Stimulated activated CD4-positive, alpha-beta T cell treated with anti-CD3 and anti-CD28 coated beads, Interleukin-4, amount 100 ng/mL, for 4 hours (primary cell): ENCODE results near the gene AGAP1.
"Not testable (repeated sequence)": the region's sequence is repeated elsewhere in the genome, so short reads cannot be mapped to it uniquely, and the experiment has no call there.

Experiments
- DNase-seq, 2 experiments: peaks; one replicate each; pipeline ENCODE4 v3.0.0-alpha.2; 2020

AGAP1 gene

DNA sequence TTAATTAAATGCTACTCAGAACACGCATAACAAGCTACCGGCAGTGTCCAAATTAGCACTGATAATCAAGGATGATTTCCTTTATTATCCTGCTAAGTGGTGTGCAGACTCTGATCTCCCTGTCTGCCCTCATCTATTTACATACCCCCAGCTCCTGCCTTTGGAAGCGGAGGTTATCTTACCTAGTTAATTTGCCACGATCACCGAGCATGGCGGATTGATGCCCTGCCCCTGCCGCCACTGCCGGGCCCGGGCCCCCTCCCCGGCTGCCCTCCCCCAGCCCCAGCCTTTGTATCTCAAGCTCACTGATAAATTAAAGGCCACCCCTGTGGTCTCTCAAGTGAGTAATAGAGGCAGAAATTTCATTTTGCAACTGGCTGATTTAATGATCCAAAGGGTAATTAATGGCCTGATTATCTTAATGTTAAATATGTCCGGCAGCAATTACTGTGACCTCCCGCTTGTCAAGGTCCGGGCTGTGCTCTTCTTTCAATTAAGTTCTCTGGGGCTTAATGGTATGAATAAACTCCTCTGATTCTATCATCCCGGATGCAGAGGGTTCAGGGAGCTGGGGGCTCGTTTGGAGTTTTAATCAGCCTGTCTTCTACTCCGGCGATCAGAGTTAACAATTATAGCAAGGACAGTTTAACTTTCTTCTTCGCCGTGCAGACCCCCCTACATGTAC lies 560.9 kb downstream of the AGAP1 start:
- DNase-seq = no peak

DNA sequence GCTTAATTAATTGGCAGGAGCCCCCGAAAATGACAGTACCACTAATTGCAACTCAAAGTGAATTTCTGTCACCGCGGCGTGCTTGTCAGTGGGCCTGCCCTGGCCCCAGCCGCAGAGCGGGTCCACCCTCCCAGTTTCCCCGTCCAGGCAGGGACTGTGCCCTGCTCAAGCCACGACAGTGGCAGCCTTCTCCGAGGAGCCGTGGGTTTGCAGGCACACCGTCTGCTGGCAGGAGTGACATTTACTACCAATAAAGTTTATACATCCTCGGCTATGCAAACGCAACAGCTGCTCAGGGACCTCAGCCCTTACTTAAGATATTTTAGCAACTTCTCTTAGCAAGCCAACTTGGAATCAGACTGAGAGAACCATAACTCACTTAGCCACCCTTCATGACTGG lies 561.6 kb downstream of the AGAP1 start:
- DNase-seq = no peak

DNA sequence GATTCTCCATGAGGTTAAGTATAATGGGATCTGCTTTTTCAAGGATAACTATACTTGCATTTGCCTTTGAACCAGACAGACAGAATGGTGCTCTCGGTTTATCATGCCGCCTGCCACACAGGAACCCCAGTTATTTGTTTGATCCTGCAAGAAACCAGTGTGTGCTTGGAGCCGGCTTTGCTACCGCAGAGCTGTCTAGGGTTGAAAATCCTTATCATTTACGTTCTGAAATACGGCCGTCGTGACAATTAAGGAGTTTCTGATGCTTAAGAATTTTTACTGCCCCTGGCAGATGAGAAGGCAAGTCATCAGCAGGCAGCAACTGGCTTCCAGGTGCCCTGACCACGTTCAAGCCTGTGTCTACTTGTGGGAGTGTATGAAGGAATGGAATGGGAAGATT lies 562.3 kb downstream of the AGAP1 start:
- DNase-seq = no peak

DNA sequence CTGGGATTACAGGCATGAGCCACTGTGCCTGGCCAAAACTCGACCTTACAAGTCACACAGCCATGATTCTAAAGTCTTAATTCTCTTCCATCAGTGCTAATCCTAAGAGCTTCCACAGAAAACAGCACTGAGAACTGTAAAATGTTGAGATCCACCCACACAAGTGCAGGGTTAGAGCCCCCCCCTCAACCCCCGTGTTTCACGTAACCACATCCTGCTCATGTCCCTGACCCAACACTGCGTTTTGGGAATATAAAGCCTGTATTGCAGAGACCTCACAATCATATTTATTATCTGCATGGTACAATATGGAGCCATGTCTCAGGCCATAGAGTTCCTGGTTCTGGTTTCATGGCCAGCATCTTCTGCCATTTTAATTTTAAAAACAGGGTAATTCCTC lies 563.5 kb downstream of the AGAP1 start:
- no peak for DNase-seq

DNA sequence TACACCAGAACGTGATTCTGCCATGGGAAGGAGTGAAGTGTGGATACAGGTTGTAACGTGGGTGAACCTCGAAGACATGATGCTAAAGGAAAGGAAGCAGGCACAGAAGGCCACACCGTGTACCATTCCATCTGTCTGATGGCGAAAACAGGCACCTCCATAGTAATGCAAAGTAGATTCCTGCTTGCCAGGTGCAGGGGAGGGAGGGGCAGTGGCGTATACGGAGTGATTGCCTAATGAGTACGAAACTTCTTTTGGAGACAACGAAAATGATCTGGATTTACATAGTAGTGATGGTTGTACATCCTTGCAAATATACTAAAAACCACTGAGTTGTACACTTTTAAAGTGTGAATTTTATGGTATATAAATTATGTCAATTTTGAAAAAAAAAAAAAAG lies 567.7 kb downstream of the AGAP1 start:
- no peak for DNase-seq

DNA sequence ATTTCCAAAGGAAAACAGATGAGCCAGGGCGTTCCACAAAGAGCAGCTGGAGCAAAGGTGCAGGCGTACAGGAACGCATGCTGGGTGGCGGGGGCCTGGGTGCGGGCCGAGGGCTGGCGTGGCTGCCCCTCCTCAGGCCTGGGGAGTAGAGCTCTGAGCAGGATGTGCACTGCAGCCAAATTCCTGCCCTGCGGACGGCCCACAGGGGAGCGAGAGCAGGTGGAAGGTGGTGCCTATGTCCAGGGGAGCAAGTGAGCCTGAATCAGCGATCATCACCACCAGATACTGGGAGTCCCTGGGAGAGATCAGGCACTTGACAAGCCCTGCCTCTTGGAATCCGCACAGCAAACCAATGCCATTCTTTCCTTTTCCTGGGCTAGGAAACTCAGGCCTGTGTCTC lies 568.1 kb downstream of the AGAP1 start:
- DNase-seq = no peak

DNA sequence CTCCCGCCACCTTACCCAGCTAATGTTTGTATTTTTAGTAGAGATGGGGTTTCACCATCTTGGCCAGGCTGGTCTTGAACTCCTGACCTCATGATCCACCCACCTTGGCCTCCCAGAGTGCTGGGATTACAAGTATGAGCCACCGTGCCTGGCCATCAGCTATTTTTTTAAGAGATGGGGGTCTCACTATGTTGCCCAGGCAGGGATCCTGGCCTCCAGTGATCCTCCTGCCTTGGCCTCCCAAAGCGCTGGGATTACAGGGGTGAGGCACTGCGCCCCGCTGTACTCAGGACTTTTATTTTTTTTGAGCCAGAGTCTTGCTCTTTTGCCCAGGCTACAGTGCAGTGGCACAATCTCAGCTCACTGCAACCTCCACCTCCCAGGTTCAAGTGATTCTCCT lies 569.0 kb downstream of the AGAP1 start:
- DNase-seq = not testable (repeated sequence)

DNA sequence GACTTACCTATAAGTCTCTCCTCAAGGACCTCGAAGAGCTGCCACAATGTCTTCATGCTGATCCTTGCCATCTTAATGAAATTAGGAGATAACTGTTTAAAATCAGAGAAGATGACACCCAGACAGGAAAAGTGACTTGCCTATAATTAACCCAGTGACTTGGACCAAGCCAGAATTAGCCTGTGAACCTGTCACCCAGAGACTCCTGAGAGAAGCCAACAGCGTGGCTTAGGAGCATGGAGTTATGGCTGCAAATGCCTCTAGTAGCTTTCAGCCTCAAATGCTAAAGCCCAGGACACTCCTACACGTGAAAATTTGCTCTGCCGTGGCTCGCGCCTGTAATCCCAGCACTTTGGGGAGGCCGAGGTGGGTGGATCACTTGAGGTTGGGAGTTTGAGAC lies 570.2 kb downstream of the AGAP1 start:
- DNase-seq = no peak

DNA sequence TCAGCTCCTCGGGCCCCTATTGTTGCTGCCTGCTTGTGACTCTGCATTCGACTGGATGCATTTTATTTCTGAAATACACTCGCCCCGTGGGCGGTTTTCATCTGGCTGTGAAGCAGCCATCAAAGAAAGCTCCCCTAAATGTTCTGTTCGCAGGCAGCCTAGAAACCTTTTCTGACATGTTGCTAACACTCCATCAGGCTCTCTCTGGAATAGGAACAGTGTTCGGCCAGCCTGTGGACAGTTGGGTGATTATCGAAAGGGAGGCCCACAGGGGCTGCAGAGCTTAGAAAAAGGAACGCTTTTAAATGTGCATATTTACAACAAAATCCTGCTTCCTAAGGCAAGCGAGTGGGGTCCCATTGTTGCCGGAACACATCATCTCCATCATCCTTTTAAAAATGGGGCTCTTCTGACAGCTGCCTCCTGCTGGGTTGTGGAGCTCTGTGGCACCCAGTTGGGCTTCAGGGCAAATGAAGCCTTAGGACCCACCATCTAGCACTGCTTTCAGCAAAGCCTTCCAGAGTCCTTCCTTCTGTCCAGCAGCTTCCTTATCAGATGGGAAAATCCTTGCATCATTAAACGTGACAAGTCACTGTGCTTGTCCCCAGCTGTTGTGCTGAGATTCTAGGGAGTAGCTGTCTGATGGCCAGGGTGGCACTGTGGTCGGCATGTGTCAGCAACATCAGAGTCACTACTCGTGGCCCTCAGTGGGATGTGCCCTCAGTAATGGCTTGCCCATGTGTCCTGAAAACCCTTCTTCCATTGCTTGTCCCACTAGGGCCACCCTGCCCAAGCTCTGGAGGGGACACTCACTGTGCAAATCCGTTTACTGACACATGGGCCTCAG lies 571.7 kb downstream of the AGAP1 start:
- no peak for DNase-seq

DNA sequence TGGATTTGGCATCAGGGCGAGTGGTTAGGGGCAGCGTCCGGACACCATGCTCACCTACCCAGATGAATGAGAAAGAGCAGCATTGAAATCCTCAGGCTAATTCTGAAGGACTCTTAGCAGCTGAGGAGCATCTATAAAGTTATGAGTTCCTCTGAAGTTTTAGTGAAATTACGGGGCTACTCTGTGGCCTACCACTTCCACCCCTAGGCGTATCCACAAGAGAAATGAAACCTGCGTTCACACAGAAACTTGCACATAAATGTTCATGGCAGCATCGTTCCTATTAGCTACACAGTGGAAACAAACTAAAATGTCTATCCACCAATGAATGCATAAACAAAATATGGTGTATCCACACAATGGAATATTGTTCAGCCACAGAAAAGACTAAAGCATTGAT lies 576.4 kb downstream of the AGAP1 start:
- no peak for DNase-seq

DNA sequence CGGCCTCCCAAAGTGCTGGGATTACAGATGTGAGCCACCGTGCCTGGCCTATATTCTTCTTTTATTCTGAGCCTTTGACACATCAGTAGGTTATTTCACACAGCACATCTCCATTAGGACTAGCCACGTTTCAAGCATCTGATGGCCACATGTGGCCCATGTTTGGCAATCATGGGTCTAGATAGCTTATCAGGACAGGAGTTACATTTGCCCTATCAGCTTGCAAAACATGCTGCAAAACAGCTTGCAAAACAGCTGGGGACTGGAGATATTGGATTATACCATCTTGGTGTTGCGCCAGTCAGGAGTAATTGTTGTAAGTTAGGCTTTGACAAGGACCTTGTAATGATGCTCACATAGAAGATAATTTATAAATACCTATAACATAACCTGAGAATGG lies 579.4 kb downstream of the AGAP1 start:
- DNase-seq = no peak

DNA sequence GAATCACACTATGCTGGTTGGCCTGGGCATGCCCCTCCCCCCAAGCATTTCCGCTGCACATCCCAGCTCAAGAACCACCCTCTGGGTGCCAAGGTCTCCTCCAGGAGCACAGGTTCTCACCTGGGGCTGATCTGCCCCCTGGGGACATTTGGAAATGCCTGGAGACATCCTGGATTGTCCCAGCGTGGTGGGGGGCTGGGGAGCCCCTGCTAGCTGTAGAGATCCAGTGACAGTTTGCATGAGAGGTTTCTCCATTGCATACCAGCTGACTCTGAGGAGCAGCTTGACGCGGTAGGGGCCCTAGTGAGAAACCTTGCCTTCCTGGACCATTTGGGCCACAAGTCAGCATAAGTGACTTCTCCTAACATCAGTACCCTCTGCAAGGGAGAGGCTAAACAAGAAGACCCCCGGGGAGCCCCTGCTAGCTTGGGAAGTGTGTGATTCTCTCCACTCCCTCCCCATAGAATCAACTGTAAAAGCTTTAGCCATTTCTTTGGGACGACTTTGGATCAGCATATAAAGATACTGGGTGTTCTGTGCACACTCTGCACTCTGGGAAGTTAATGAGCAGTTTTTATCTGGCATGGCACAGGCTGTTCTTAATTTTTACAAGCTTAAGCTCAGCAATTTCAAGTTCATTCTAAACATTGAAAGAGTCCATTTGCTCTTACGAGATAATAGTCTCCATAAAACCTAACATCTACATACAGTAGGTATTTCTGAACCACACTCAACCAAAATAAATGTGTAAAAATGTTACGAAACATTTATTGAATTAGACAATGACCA lies 580.2 kb downstream of the AGAP1 start:
- no peak for DNase-seq

DNA sequence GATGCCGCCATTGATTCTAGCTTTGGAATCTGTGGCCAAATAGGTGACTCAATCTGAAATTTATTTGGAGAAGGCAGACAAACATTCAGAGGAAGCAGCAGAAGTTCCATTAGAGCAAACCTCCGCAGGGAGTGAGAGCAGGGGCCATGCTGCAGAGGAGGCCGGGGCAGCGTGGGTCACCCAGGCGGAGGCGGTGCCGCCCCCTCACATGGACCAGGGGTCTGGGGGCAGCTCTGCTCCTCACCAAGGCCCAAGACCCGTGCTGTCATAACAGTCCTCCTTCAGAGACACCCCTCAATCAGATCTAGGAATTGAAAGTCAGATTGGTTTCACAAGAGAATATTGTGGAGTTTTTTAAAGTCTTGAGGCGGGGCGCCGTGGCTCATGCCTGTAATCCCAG lies 582.0 kb downstream of the AGAP1 start:
- DNase-seq = no peak

DNA sequence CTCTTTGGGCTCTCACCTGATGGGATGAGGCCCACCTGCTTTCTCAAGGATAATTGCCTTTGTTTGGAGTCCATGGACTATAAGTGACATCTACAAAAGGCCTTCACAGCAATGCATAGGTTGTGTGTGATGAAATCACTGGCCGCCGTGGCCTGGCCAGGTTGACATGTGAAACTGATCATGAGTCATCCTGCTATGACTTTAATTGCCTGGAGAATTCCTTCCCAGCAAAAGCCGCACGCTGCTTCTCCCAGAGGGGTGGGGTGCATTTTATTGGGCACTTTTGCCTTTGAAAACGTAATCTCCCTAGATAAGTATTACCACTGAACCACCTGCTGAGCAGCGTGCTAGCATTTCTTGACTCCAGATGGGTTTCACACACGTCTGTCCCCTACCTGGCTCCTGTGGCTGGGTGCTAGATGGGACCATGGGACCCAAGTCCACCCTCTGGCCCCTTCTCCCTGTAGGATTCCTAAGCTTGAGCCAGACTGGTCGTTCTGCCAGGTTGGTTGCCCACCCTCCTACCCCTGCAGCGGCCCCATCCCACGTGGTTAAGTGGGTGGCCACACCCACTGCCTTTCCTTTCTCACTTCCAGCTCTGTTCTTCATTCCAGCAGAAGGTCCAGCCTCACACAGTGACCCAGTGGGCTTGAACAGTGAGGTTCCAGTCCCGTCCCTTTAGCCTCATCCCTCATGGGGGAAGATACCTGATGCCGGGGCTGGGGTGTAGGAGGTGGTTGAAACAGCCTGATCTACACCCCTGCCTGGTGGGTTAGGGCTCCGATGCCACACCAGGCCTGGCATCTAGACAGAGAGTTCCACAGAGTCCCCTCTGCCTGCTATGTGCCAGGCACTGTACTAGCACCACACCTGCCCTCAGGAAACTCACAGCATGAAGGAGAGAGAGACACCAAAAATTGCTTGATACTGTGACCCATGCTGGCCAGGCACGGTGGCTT lies 584.7 kb downstream of the AGAP1 start:
- DNase-seq = no peak

DNA sequence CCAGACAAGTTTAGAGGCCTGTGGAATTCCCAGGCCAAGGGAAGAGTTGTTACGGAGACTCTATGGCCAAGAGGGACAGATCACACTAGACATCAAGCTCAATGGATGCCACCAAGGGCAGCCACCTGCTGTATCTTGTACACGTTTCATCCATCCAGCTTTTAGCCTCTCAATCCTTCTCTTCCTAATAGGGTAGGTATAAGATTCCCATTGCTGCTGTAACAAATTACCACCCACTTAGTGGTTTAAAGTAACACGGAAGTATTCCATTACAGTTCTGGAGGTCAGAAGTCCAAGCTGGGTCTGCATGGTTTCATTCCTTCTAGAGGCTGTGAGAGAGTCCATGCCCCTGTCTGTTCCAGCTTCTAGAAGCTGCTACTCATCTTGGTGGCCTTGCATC lies 586.6 kb downstream of the AGAP1 start:
- no peak for DNase-seq

DNA sequence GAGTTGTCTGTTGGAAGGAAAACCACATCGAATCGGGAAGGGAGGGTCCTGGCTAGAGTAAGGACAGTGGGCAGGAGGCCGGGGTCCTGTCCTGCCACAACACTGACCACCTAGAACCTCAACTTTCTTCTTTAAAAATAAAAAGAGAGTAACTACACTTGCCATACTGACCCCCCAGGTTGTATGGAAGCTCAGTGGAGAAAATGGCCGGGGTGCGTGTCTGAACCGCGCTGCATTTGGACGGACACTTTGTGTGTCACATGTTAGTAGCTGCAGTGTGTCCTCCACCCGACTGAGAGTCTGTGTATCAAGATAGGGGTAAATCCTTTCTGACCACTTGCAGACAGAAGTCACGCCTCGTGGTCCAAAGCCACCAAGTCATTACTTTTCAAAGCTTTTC lies 587.3 kb downstream of the AGAP1 start:
- no peak for DNase-seq

DNA sequence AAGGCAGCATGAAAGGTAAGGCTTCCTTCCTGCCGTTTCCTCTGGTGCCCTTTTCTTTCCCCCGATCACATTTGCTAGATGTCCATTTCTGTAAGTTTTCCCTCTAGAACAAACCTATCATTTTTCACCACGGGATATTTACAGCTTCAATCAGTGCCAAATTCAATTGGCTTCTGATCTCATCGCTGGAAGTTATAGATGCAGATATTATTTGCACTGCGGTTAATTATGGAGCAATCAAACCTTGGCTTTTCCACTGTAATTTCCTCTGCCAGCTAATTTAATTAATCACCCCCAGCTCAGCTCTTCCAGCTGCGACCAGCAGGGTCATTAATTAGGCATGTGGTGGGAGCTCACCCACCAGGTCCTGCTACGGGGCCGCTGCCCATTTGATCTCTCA lies 588.2 kb downstream of the AGAP1 start:
- no peak for DNase-seq

DNA sequence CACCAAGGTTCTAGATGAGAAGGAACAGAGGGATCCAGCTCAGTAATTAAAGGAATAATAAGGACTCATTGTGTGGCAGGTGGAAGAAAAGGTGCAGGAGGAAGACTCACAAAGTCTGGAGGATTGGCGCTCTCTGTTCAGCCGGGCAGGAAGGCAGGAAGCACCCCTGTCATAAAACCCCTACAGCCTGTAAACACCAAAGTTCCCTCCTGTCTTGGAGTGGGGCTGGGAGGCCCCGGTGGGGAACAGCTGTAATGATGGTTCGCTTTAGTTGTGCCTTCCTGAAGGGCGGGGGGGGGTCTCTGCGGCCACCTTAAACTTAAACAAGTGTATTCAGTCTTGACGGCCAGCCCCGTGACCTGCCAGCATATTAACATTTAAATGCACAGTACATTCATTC lies 590.1 kb downstream of the AGAP1 start:
- no peak for DNase-seq

DNA sequence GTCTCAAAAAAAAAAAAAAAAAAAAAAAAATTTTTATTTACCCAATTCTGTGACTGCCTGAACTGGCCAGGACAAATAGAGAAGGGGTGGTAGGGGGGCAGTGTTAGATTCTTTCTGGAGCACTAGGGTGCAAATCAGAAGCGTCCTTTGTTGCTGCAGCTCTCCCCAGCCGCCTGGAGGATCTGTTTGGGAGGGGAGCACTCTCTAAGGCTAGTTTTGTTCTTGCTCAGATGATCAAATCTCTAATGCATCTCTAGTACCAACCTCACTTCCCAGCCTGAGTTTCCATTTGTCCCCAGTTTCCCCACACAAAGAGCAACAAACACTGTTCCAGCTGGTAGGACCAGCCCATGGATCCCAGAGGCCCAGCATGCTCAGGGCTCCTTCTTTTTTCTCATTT lies 591.4 kb downstream of the AGAP1 start:
- no peak for DNase-seq

DNA sequence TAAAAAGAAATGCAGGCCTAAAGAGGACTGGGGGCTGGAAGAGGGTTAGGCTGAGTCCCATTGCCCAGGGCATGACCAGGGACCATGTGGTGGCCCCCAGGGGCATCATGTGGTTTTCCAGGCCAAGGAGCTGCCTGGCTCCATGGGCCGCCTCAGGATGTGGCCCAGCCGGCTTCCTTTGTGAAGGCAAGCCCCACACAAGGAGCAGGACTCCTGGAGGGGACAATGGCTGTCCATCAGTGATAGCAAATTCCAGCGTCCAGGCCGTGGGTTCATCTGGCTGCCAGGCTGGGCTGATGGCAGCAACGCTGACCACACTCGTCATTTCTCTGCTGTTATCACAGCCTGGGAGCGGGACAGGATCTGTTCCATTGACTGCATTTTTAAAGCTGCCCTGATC lies 591.8 kb downstream of the AGAP1 start:
- no peak for DNase-seq

DNA sequence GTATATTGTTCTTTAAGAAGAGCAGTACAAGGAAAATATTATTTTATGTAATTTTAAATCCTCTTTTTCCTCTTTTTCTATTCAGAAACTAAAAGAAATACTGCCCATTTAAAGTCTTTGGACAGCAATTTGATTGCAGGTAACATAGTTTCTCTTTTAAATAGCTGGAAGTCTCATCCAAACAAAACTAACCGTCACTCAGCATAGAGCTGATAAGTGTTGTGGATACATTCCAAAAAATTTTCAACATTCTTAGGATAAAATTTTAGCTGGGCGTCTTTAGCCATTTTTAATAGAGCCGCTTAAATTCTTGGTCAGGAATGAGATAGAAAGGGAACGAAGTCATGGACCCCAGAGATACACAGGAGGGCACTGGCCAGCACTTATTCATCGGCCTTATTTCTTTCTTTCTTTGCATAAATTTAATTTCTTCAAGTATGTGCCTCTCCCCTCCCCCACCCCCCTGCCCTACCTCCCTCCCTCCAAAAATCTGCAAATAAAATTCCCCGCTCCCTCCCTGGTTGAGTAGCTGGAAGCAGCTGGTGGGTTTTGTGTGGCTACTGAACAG lies 592.6 kb downstream of the AGAP1 start:
- no peak for DNase-seq

DNA sequence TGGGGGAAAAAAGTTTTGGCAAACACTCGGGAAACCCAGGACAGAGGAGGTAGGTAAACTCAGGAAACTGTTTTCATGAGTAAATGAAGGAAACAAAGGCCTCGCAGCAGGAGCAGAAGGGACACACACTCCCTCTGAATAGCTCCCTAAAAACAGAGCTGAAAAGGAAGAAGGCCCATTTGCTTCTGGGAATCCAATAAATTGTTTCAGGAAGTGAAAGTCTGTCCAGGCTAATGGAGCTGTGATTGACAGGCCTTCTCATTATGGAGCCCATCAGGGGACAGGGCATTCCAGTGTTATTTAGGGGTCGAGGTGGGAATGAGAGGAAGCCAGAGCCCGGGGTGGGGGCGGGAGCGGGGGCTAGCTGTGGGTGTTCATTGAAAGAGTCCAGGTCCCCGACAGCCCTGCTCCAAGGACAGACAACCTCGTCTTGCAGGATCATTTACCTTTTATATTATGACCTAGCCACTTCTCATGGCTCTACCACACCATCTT lies 593.2 kb downstream of the AGAP1 start:
- no peak for DNase-seq
